HEK293 (cell line): ENCODE data around the gene SLC17A5.

Source experiments
- MYNN ChIP-seq: fragments of 450-650 bp; formaldehyde crosslinking; IDR thresholded peaks from 2 replicates; pipeline ENCODE4 v1.5.1; 2016; ENCODE audit warnings: missing biosample characterization, missing genetic modification characterization, borderline replicate concordance
- MZF1 ChIP-seq: fragments of 450-650 bp; formaldehyde crosslinking; IDR thresholded peaks from 2 replicates; pipeline ENCODE4 v1.5.1; 2017; ENCODE audit warnings: missing biosample characterization, missing genetic modification characterization, borderline replicate concordance
- YY1 ChIP-seq: fragments of 450-650 bp; formaldehyde crosslinking; IDR thresholded peaks from 2 replicates; pipeline ENCODE4 v1.5.1; 2018; ENCODE audit warnings: missing biosample characterization, missing genetic modification characterization
- ZNF223 ChIP-seq: fragments of 450-650 bp; formaldehyde crosslinking; IDR thresholded peaks from 2 replicates; pipeline ENCODE4 v1.5.1; 2016; ENCODE audit warnings: missing biosample characterization, missing genetic modification characterization
- ZNF830 ChIP-seq: fragments of 450-650 bp; IDR thresholded peaks from 2 replicates; pipeline ENCODE4 v1.5.0; 2018; ENCODE audit warnings: missing biosample characterization, missing genetic modification characterization, low read depth, mild to moderate bottlenecking, moderate library complexity
- TF ChIP-seq, protein P1 (sequence below): fragments of 450-650 bp; formaldehyde crosslinking; IDR thresholded peaks from 2 replicates; pipeline ENCODE4 v1.5.1; 2016; ENCODE audit warnings: missing biosample characterization, missing genetic modification characterization
- TF ChIP-seq, protein P2 (sequence below): fragments of 450-650 bp; formaldehyde crosslinking; IDR thresholded peaks from 2 replicates; pipeline ENCODE4 v1.5.1; 2017; ENCODE audit warnings: missing biosample characterization, missing genetic modification characterization
- TF ChIP-seq, protein P3 (sequence below): fragments of 450-650 bp; formaldehyde crosslinking; IDR thresholded peaks from 2 replicates; pipeline ENCODE4 v1.5.1; 2016; ENCODE audit warnings: missing biosample characterization, missing genetic modification characterization
- TF ChIP-seq, protein P4 (sequence below): fragments of 450-650 bp; formaldehyde crosslinking; IDR thresholded peaks from 2 replicates; pipeline ENCODE4 v1.5.1; 2016; ENCODE audit warnings: missing biosample characterization, missing genetic modification characterization

DNA sequence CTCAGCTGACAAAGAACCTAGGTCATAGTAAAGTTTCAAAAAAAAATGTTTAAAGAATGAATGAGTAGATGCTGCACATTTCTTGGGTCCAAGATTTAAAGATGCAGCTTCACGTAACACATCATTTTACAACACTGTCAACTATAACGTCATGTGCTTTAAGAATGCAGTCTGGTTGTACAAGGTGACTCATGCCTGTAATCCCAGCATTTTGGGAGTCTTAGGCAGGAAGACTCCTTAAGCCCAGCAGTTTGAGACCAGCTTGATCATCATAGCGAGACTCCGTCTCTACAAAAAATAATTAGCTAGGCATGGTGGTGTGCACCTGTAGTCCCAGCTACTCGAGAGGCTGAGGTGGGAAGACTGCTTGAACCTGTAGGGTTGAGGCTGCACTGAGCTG is 21.9 kb downstream of the SLC17A5 start:
- TF ChIP-seq ZNF223 (no peak), MYNN (tag by site-specific recombination) (no peak), YY1 (no peak), ZNF830 (tag by site-specific recombination) (no peak), MZF1 (tag by site-specific recombination) (no peak)
- TF ChIP-seq, protein P1, sequence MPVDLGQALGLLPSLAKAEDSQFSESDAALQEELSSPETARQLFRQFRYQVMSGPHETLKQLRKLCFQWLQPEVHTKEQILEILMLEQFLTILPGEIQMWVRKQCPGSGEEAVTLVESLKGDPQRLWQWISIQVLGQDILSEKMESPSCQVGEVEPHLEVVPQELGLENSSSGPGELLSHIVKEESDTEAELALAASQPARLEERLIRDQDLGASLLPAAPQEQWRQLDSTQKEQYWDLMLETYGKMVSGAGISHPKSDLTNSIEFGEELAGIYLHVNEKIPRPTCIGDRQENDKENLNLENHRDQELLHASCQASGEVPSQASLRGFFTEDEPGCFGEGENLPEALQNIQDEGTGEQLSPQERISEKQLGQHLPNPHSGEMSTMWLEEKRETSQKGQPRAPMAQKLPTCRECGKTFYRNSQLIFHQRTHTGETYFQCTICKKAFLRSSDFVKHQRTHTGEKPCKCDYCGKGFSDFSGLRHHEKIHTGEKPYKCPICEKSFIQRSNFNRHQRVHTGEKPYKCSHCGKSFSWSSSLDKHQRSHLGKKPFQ (tag by site-specific recombination), result no peak
- TF ChIP-seq, protein P2, sequence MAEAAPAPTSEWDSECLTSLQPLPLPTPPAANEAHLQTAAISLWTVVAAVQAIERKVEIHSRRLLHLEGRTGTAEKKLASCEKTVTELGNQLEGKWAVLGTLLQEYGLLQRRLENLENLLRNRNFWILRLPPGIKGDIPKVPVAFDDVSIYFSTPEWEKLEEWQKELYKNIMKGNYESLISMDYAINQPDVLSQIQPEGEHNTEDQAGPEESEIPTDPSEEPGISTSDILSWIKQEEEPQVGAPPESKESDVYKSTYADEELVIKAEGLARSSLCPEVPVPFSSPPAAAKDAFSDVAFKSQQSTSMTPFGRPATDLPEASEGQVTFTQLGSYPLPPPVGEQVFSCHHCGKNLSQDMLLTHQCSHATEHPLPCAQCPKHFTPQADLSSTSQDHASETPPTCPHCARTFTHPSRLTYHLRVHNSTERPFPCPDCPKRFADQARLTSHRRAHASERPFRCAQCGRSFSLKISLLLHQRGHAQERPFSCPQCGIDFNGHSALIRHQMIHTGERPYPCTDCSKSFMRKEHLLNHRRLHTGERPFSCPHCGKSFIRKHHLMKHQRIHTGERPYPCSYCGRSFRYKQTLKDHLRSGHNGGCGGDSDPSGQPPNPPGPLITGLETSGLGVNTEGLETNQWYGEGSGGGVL (tag by site-specific recombination), result no peak
- TF ChIP-seq, protein P3, sequence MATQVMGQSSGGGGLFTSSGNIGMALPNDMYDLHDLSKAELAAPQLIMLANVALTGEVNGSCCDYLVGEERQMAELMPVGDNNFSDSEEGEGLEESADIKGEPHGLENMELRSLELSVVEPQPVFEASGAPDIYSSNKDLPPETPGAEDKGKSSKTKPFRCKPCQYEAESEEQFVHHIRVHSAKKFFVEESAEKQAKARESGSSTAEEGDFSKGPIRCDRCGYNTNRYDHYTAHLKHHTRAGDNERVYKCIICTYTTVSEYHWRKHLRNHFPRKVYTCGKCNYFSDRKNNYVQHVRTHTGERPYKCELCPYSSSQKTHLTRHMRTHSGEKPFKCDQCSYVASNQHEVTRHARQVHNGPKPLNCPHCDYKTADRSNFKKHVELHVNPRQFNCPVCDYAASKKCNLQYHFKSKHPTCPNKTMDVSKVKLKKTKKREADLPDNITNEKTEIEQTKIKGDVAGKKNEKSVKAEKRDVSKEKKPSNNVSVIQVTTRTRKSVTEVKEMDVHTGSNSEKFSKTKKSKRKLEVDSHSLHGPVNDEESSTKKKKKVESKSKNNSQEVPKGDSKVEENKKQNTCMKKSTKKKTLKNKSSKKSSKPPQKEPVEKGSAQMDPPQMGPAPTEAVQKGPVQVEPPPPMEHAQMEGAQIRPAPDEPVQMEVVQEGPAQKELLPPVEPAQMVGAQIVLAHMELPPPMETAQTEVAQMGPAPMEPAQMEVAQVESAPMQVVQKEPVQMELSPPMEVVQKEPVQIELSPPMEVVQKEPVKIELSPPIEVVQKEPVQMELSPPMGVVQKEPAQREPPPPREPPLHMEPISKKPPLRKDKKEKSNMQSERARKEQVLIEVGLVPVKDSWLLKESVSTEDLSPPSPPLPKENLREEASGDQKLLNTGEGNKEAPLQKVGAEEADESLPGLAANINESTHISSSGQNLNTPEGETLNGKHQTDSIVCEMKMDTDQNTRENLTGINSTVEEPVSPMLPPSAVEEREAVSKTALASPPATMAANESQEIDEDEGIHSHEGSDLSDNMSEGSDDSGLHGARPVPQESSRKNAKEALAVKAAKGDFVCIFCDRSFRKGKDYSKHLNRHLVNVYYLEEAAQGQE (tag by site-specific recombination), result no peak
- TF ChIP-seq, protein P4, sequence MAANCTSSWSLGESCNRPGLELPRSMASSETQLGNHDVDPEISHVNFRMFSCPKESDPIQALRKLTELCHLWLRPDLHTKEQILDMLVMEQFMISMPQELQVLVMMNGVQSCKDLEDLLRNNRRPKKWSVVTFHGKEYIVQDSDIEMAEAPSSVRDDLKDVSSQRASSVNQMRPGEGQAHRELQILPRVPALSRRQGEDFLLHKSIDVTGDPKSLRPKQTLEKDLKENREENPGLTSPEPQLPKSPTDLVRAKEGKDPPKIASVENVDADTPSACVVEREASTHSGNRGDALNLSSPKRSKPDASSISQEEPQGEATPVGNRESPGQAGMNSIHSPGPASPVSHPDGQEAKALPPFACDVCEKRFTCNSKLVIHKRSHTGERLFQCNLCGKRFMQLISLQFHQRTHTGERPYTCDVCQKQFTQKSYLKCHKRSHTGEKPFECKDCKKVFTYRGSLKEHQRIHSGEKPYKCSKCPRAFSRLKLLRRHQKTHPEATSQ (tag by site-specific recombination), result no peak
